ENCODE results near the gene MINK1. TPM values are rescaled to one million over a fixed set of nuclear protein-coding genes. Genes with fewer than 3 reads are reported as not detected.

MINK1 gene
- total RNA-seq, 6 experiments from 2014 or later, result 68.5 to 82.4 (median 71.6) TPM

DNA sequence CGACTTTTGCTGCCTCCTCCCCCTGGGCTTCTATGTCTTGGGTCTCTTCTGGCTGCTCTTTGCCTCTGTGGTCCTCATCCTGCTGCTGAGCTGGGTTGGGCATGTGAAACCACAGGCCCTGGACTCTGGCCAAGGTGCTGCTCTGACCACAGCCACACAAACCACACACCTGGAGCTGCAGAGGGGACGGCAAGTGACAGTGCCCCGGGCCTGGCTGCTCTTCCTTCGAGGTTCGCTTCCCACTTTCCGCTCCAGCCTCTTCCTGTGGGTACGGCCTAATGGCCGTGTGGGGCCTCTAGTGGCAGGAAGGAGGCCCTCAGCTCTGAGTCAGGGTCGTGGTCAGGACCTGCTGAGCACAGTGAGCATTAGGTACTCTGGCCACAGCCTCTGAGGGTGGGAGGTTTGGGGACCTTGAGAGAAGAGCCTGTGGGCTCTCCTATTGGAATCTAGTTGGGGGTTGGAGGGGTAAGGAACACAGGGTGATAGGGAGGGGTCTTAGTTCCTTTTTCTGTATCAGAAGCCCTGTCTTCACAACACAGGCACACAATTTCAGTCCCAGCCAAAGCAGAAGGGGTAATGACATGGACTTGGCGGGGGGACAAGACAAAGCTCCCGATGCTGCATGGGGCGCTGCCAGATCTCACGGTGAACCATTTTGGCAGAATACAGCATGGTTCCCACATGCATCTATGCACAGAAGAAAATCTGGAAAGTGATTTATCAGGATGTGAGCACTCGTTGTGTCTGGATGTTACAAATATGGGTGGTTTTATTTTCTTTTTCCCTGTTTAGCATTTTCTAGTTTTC is 101.2 kb downstream of the MINK1 start:
- no peak overlapping the region for H3K4me3 Mint-ChIP-seq
- no peaks in the 10 kb centered on the region for H3K9me3 Mint-ChIP-seq
- peaks cover 23% of the 10 kb centered on the region for H3K4me1 Mint-ChIP-seq (ENCODE audit: low read depth)
- peaks cover 22% of the 10 kb centered on the region for H3K36me3 Mint-ChIP-seq (ENCODE audit: low read depth)
- H3K27ac Mint-ChIP-seq, result peak overlapping the region; percentile 48; the same call in 1 of the 2 replicates
- peaks cover 2% of the 10 kb centered on the region for H3K27me3 Mint-ChIP-seq (ENCODE audit: insufficient read depth)
- peak; percentile 39; the same call in 1 of the 2 replicates for TF ChIP-seq CTCF (IDR thresholded peaks at IDR 0.05)
- no peak for DNase-seq

DNA sequence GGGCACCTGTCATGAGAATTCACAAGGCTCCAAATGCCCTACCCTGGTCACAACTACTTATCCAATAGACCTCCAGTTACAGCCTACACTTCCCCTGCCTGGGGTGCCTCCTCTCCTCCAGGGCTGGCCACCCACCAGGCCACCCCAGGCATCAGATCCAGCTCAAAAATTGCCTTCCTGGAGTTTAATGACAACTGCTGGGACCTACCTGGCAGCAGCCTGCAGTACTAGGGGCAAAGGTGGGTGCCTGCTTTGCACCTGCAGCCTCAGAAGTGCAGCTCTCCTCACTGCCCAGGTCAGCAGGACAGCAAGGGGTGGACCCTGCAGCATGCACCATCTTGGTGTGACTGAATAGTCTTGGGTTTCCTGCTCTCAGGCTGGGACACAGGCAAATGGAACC is 102.5 kb downstream of the MINK1 start:
- no peaks in the 10 kb centered on the region for H3K9me3 Mint-ChIP-seq
- DNase-seq, result no peak
- no peak overlapping the region for H3K27ac Mint-ChIP-seq
- H3K4me3 Mint-ChIP-seq, result no peak overlapping the region
- peaks cover 21% of the 10 kb centered on the region for H3K36me3 Mint-ChIP-seq (ENCODE audit: low read depth)
- TF ChIP-seq CTCF (IDR thresholded peaks at IDR 0.05), result no peak
- H3K27me3 Mint-ChIP-seq (ENCODE audit: insufficient read depth), result peaks cover 8% of the 10 kb centered on the region
- H3K4me1 Mint-ChIP-seq (ENCODE audit: low read depth), result peaks cover 23% of the 10 kb centered on the region

DNA sequence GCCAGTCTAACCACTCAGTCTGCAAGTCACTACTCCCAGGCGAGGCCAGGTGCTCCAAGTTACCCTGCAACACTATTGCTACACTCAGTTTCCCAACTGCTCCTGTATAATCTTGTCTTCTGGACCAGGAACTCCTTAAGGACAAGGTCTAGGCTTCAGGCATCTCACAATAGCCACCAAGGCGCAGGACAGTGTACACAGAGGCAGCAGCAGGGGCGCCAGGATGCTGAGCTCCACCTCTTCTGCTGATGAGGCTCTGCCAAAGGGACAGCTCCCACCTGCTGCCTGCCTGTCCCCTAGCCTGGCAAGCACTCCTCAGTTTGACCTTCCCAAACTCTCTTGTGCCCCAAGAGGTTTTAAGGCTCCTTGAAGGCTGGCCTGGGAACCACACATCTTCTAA is 103.3 kb downstream of the MINK1 start:
- no peak for DNase-seq
- no peak for TF ChIP-seq CTCF (IDR thresholded peaks at IDR 0.05)
- Mint-ChIP-seq H3K27ac (no peak overlapping the region), H3K9me3 (no peaks in the 10 kb centered on the region), H3K4me3 (no peak overlapping the region), H3K27me3 (ENCODE audit: insufficient read depth) (peaks cover 8% of the 10 kb centered on the region), H3K36me3 (ENCODE audit: low read depth) (peaks cover 21% of the 10 kb centered on the region), H3K4me1 (ENCODE audit: low read depth) (peaks cover 30% of the 10 kb centered on the region)

GRCh38 chr17:4937553-4937952 is 104.4 kb downstream of the MINK1 start:
- peaks cover 27% of the 10 kb centered on the region for H3K36me3 Mint-ChIP-seq (ENCODE audit: low read depth)
- H3K27ac Mint-ChIP-seq, result no peak overlapping the region
- DNase-seq, result no peak
- no peak overlapping the region for H3K4me3 Mint-ChIP-seq
- peaks cover 41% of the 10 kb centered on the region for H3K4me1 Mint-ChIP-seq (ENCODE audit: low read depth)
- no peaks in the 10 kb centered on the region for H3K9me3 Mint-ChIP-seq
- H3K27me3 Mint-ChIP-seq (ENCODE audit: insufficient read depth), result peaks cover 8% of the 10 kb centered on the region
- no peak for TF ChIP-seq CTCF (IDR thresholded peaks at IDR 0.05)

DNA sequence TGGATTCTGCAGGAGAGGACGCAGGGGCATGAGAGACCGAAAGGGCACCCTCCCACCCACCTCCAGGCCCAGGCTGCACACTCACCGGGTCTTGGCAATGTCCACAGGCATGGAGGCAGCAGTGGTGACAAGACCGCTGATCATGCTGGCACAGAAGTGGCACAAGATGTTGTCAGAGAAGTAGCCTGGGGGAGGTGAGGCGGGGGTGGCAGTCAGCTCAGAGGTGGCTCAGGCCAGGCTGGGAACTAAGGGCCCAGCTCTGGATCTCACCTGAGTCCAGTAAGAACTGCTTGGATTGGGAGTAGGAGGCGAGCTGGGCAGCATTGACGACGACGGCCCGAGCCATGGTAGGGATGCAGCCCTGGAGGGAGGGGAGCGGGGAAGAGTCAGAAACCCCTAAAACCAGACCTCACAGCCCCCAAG is 104.9 kb downstream of the MINK1 start:
- Mint-ChIP-seq H3K36me3 (ENCODE audit: low read depth) (peaks cover 31% of the 10 kb centered on the region), H3K9me3 (no peaks in the 10 kb centered on the region), H3K4me3 (peak overlapping the region; percentile 95), H3K4me1 (ENCODE audit: low read depth) (peaks cover 46% of the 10 kb centered on the region), H3K27me3 (ENCODE audit: insufficient read depth) (peaks cover 8% of the 10 kb centered on the region), H3K27ac (no peak overlapping the region)
- no peak for TF ChIP-seq CTCF (IDR thresholded peaks at IDR 0.05)
- DNase-seq, result no peak
